Small intestine (tissue), 7 donors: ENCODE data around the gene WIZ. TPM values are rescaled to one million over a fixed set of nuclear protein-coding genes. Genes with fewer than 3 reads are reported as not detected.
"Not testable (repeated sequence)": the region's sequence is repeated elsewhere in the genome, so short reads cannot be mapped to it uniquely, and the experiment has no call there.

ENCODE experiments used
- DNase-seq, 2 donors: peaks; one replicate each; pipeline versions ENCODE4 v3.0.0 to v3.0.0-alpha.2; 2013
- FAIRE-seq: peaks from 2 replicates; lab custom pipeline; 2012; peaks lifted over from hg19 to GRCh38; lab: Jason Lieb, UNC
- H3K27ac ChIP-seq, 3 donors: one replicate each; pipeline ENCODE4 v1.5.1; 2013; ENCODE audit warnings: low read length in 2 of 3, mild to moderate bottlenecking in 2 of 3, control low read depth in 1 of 3, inconsistent platforms in 1 of 3, low read depth in 1 of 3, moderate library complexity in 1 of 3
- H3K27me3 ChIP-seq, 3 donors: one replicate each; pipeline ENCODE4 v1.6.1; 2013; ENCODE audit warnings: low read length in 3 of 3, inconsistent platforms in 1 of 3; ENCODE audit not compliant: control insufficient read depth in 3 of 3, insufficient read depth in 3 of 3
- H3K36me3 ChIP-seq, 3 donors: one replicate each; pipeline ENCODE4 v1.6.1; 2013; ENCODE audit warnings: low read length in 3 of 3, inconsistent platforms in 1 of 3, low read depth in 1 of 3, mild to moderate bottlenecking in 1 of 3, moderate library complexity in 1 of 3; ENCODE audit not compliant: control insufficient read depth in 3 of 3, insufficient read depth in 2 of 3
- H3K4me1 ChIP-seq, 3 donors: one replicate each; pipeline ENCODE4 v1.6.1; 2013; ENCODE audit warnings: low read length in 2 of 3, inconsistent platforms in 1 of 3, low read depth in 1 of 3, mild to moderate bottlenecking in 1 of 3, moderate library complexity in 1 of 3; ENCODE audit not compliant: control insufficient read depth in 3 of 3, insufficient read depth in 2 of 3
- H3K4me3 ChIP-seq, 3 donors: one replicate each; pipeline ENCODE4 v1.5.1; 2013; ENCODE audit warnings: low read length in 3 of 3, control low read depth in 1 of 3, inconsistent platforms in 1 of 3, low read depth in 1 of 3, mild to moderate bottlenecking in 1 of 3, moderate library complexity in 1 of 3
- H3K9me3 ChIP-seq, 2 donors: one replicate each; pipeline ENCODE4 v1.6.1; 2013; ENCODE audit warnings: low read depth in 1 of 2, low read length in 1 of 2; ENCODE audit not compliant: control insufficient read depth in 2 of 2, insufficient read depth in 1 of 2
- WGBS, 3 donors: extraction: QIAGEN DNeasy Blood & Tissue Kit; methylation state at CpG; one replicate each; pipeline ENCODE4 v1.1.7; 2013; 5-methylcytosine and 5-hydroxymethylcytosine counted together
- polyA plus RNA-seq, 4 donors: library from polyadenylated mRNA; stranded (reverse) in 3 of 4; unstranded in 1 of 4; fragments of 200-250 nt in 3 of 4; fragments of 120-200 nt in 1 of 4; gene quantifications; one replicate each; pipeline versions ENCODE4 v1.2.1 to v1.2.3, GENCODE V29; 2013
- donor health status: healthy with polysubstance abuse.
- donor health status: control.
- donor health status: control.
- donor health status: Bipolar disorder and iron deficiency.
- donor health status: healthy.

The WIZ gene
- polyA plus RNA-seq, 4 donors = 7.0 to 19.6 (median 15.5) TPM

GRCh38 chr19:15485768-15486167, 36.0 kb upstream of the WIZ start:
- not testable (repeated sequence) for FAIRE-seq, H3K4me1 ChIP-seq, DNase-seq, H3K9me3 ChIP-seq, H3K36me3 ChIP-seq, H3K27ac ChIP-seq, H3K4me3 ChIP-seq, H3K27me3 ChIP-seq
- WGBS, 3 donors = 22 to 71% (median 49%) methylated on average over 5 of the region's 5 CpGs

GRCh38 chr19:15480996-15481395, 31.2 kb upstream of the WIZ start:
- 88 to 93% (median 91%) methylated on average over 7 of the region's 7 CpGs for WGBS, 3 donors
- not testable (repeated sequence) for H3K4me1 ChIP-seq, H3K36me3 ChIP-seq, H3K27ac ChIP-seq, H3K9me3 ChIP-seq, DNase-seq, H3K27me3 ChIP-seq, FAIRE-seq, H3K4me3 ChIP-seq

- H3K36me3 ChIP-seq = no peaks in the 10 kb centered on the region
- peaks cover 0 to 6% of the 10 kb centered on the region in 2 donors for H3K9me3 ChIP-seq
- 52 to 58% (median 54%) methylated on average over 16 of the region's 16 CpGs for WGBS, 3 donors
- H3K4me1 ChIP-seq = no peaks in the 10 kb centered on the region
- no peak within 1 kb of the TSS for H3K27ac ChIP-seq
- DNase-seq (no peak), FAIRE-seq (no peak)
- H3K27me3 ChIP-seq = no peaks in the 10 kb centered on the region
- H3K4me3 ChIP-seq = no peak within 1 kb of the TSS
These were observed 29.9 kb upstream of the WIZ start, which contains the start of gene PGLYRP2 for GRCh38 chr19:15479391-15480345. PGLYRP2 (minus strand) TSS chr19:15479501; CDS start chr19:15479371, 130 bp downstream.

- DNase-seq (no peak), FAIRE-seq (no peak)
- H3K27ac ChIP-seq = no peak overlapping the region
- H3K4me3 ChIP-seq = no peak overlapping the region
- H3K4me1 ChIP-seq = no peaks in the 10 kb centered on the region
- 59 to 64% (median 60%) methylated on average over 5 of the region's 5 CpGs for WGBS, 3 donors
- peaks cover 0 to 6% of the 10 kb centered on the region in 2 donors for H3K9me3 ChIP-seq
- no peaks in the 10 kb centered on the region for H3K36me3 ChIP-seq
- peaks cover 0 to 3% (median 0%) of the 10 kb centered on the region in 3 donors for H3K27me3 ChIP-seq
These were observed 26.6 kb upstream of the WIZ start for GRCh38 chr19:15476325-15476724.

GRCh38 chr19:15475611-15476010, 25.9 kb upstream of the WIZ start:
- Histone ChIP-seq H3K36me3 (no peaks in the 10 kb centered on the region), H3K27ac (no peak overlapping the region), H3K4me1 (no peaks in the 10 kb centered on the region), H3K9me3 (peaks cover 0 to 6% of the 10 kb centered on the region in 2 donors), H3K4me3 (no peak overlapping the region), H3K27me3 (peaks cover 0 to 3% (median 1%) of the 10 kb centered on the region in 3 donors)
- no peak for DNase-seq
- FAIRE-seq = no peak
- 93 to 97% (median 95%) methylated on average over 10 of the region's 10 CpGs for WGBS, 3 donors

- H3K27me3 ChIP-seq = peaks cover 0 to 4% (median 1%) of the 10 kb centered on the region in 3 donors
- no peak overlapping the region for H3K4me3 ChIP-seq
- H3K4me1 ChIP-seq = no peaks in the 10 kb centered on the region
- H3K36me3 ChIP-seq = no peaks in the 10 kb centered on the region
- no peak overlapping the region for H3K27ac ChIP-seq
- DNase-seq (no peak), FAIRE-seq (no peak)
- WGBS, 3 donors = 77 to 85% (median 78%) methylated on average over 4 of the region's 4 CpGs
- H3K9me3 ChIP-seq = peaks cover 0 to 6% of the 10 kb centered on the region in 2 donors
These were observed 25.4 kb upstream of the WIZ start for GRCh38 chr19:15475169-15475568.

- not testable (repeated sequence) for H3K4me3 ChIP-seq, DNase-seq, H3K4me1 ChIP-seq, H3K27ac ChIP-seq, H3K9me3 ChIP-seq, FAIRE-seq, H3K36me3 ChIP-seq
- H3K27me3 ChIP-seq = peaks cover 0 to 15% (median 6%) of the 10 kb centered on the region in 3 donors
- WGBS, 3 donors = 66 to 69% (median 69%) methylated on average over 4 of the region's 4 CpGs
These were observed 24.1 kb upstream of the WIZ start for GRCh38 chr19:15473821-15474220.

- no peak for FAIRE-seq
These were observed 21.9 kb upstream of the WIZ start for GRCh38 chr19:15471639-15472101.

More at GRCh38 chr19:15471639-15472101, 21.9 kb upstream of the WIZ start:
- DNase-seq = no peak
- H3K27ac ChIP-seq = no peak overlapping the region
- peaks cover 0 to 6% of the 10 kb centered on the region in 2 donors for H3K9me3 ChIP-seq
- 59 to 75% (median 65%) methylated on average over 31 of the region's 31 CpGs for WGBS, 3 donors
- H3K4me3 ChIP-seq = no peak overlapping the region
- H3K4me1 ChIP-seq = no peaks in the 10 kb centered on the region
- no peaks in the 10 kb centered on the region for H3K36me3 ChIP-seq
- peaks cover 0 to 21% (median 9%) of the 10 kb centered on the region in 3 donors for H3K27me3 ChIP-seq
